GM18867 (cell line): ENCODE data around the gene HNF1A.

Source experiments
- ATAC-seq: cut with Tn5 transposase; IDR thresholded peaks from one replicate; pipeline ENCODE4 v1.9.1; 2021; ENCODE audit warnings: mild to moderate bottlenecking, moderate library complexity; ENCODE audit not compliant: unreplicated experiment

The HNF1A gene

DNA sequence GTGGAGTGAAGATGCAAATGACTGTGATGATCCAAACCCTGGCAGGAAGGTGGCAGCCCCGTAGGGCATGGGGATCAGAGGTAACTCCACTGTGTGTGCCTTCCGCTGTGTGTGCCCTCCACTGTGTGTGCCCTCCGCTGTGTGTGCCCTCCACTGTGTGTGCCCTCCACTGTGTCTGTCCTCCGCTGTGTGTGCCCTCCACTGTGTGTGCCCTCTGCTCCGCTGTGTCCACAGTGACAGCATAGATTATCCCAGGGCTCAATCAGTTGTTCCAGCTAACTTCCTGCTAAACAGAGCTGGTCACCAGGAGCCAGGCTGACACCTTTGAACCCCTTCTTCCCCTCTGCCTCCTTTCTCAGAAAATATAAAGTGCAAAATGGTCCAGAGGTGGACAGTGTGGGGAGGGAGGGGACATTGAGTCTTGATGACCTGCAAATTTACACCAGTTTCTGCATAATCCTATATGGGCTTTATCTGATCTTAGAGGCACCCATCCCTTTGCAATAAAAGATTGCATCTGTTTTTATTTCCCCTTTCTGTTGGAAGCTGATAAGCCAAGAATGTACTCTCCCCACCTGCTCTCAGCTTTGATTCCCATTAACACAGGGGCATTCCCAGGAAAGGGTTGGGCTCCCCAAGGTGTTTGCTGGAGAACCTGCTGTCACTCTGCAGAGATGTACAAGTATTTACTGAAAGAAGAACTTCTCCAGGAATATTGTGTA, 21.6 kb upstream of the HNF1A start:
- ATAC-seq: no peak

DNA sequence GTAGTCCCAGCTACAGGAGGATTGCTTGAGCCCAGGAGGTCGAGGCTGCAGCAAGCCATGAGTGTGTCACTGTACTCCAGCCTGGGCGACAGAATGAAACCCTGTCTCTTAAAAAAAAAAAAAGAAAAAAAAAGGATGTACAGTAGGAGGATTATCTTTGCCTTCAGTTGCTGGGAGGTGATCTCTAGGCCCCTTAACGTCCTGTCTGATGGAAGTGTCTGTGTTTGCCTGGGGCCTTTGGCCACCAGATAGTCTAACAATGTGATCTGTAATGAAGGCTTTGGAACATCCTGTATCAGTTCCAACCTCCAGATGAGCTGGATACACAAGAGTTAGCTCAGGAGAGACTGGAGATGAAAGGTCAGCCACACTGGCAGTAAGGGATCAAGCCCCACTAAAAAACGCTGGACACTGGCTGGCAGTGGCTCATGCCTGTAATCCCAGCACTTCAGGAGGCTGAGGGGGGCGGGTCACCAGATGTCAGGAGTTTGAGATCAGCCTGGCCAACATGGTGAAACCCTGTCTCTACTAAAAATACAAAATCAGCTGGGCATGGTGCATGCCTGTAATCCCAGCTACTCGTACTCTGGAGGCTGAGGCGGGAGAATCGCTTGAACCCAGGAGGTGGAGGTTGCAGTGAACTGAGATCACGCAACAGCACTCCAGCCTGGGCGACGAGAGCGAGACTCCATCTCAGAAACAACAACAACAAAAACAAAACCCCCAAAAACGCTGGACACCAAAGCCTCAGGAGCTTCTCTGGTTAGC, 19.0 kb upstream of the HNF1A start:
- ATAC-seq: no peak

DNA sequence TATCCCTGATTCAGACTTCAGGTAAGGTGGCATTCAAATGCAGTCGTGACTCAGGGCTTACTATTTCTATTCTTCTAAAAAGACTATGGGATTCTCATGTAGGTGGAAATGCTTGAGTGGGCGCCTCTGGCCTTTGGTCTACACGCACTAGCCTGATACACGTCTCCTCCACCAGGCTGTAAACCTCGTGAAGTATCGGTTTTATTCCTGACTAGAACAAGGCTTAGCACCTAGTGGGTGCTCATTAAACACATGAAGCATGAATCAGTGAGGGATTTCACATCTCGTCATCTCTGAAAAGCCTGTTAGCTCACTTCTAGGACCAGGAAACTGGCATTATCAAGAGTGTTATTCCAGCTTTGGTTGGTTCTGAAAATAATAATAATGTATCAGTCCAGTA, 17.7 kb upstream of the HNF1A start:
- no peak for ATAC-seq

DNA sequence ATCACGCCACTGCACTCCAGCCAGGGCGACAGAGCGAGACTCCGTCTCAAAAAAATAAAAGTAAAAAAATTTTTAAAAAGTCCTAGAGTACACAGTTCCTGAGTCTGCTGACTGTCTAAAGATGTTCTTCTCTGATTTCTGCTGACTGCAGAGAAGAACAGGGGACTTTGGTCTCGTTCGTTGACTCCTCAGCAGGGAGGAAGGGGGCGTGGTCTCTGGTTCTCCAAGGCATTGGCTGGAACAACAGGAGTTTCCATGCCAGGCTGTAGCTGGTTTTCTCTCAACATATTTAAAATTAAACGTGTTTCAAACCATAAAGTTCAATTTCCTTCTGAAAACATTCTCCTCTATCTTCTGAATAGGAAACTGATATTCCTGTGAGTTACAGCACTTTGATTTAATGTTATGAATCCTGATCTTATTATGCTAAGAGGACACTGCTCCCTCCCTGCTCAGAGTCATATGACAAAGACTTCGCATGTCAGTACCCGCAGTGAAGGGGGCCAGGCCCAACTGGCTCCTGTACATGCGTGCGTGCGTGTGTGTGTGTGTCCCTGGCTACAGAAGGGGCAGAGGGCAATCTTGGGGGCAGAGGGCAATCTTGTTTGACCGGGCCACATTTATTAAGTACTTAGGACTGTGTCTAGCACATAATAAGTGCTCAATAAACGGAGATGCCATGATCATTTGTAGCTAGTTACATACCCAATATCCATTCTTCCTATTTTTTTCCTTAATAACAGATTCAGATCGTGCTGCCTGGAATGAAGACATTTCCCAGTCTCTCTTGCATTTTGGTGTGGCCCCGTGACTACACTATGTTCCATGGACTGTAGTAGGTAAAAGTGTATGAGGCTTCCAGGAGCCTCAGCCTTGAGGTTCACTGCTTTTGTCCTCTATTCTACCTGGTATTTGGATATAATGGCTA, 16.5 kb upstream of the HNF1A start:
- ATAC-seq: no peak

DNA sequence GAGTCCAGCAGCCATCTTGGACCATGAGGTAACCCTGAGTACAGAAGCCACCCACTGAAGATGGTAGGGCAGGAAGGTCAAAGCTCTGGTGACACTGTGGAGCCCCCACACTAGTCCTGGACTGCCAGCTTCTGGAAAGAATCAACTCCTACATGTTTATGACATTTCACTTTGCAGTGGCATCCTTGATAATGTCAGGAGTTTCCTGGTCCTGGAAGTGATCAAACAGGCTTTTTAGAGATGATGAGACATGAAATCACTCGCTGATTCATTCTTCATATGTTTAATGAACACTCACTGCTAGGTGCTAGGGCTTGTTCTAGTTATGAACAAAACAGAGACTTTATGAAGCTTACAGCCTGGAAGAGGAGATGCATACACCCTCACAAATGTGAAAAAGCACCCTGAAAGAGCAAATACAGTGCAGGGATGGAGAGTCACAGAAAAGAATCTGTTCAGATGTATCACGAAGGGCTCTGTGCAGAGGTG, 15.8 kb upstream of the HNF1A start:
- no peak for ATAC-seq

DNA sequence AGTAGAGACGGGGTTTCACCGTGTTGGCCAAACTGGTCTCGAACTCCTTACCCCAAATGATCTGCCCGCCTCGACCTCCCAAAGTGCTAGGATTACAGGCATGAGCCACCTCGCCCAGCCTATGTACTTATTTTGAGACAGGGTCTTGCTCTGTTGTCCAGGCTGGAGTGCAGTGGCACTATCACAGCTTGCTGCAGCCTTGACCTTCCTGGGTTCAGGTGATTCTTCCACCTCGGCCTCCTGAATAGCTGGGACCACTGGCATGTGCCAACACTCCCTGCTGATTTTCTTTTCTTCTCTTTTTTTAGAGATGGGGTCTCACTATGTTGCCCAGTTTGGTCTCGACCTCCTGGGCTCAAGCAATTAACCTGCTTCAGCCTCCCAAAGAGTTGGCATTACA, 14.0 kb upstream of the HNF1A start:
- ATAC-seq: no peak

DNA sequence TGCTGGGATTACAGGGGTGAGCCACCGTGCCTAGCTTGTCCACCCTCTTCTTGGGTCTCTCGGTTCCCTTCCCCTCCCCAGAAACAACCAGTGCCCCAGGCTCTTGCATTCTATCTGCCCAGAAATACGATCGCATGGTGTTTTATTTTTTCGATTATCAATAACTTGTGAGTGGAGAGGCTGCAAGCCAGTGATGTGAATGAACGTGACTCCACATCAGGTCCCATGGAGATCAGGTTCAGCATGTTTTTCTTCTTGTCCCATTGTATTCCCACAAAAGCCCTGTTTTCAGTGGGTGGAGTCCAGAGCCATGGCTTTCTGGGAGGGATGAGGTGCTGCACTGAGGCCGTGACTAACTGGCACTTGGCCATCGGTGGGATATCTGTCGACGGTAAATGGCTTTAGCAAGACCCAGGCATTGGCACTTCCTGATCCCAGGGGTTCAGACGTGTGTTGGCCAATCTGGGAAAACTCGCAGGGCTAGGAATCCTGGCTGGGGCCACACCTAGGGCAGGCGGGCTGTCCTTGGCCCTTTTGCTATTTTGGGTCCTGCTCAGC, 12.7 kb upstream of the HNF1A start:
- ATAC-seq: no peak

DNA sequence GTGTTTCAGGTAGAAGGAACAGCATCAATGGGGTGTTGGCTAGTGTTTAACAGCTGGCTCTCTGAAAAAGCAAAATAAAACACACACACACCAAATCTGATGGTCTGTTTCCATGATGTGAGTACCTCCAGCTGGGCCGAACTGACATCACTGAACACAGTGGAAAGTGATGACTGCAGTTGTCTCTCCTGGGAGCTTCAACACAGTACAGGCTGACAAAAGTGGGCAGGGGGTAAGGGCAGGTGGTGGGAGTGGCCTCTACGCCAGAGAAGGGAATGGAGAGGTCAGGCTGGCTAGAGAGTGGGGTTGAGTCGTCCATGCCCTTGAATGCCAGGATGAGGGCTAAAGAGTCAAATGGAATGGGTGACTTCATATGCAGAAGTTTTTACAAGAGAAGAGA, 8.0 kb upstream of the HNF1A start:
- ATAC-seq: no peak

DNA sequence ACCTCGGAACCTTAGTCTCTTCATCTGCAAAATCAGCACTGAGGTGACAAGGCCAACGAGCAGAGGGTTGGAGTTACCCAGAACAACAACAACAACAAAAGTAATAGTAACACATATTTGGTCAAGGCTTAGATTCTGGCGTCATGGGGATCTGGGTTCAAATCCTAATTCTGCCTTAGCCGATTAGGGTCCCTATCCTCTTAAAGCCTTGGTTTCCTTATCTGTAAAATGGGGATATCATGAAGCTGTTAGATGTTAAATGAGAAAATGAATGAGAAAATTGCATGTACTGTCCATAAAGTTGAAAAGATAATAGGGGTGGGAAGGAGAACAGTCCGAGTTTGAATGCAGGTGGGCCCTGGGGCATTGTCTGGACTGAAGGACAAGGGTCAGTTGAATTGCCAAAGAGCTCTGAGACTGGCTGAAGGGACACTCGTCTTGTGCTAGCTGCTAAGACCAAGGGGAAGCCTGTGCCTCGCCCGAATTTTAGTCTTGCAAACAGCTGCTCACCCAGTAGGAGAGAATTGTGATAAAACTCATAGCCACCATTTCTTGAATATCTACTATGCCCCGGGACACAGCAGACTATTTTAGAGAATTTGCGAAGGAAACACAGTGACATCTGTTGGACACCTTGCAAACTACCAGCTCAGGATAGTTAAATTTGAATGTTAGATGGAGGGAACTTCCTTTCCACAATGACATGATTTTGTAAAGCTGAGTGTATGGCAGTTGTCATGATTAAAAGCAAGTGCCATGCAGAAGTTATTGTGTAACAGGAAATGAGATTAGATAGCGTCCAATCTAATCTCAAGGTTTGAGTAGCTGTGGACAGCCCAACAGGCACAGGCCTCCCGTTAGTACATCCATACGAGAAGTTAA, 6.8 kb upstream of the HNF1A start:
- no peak for ATAC-seq

DNA sequence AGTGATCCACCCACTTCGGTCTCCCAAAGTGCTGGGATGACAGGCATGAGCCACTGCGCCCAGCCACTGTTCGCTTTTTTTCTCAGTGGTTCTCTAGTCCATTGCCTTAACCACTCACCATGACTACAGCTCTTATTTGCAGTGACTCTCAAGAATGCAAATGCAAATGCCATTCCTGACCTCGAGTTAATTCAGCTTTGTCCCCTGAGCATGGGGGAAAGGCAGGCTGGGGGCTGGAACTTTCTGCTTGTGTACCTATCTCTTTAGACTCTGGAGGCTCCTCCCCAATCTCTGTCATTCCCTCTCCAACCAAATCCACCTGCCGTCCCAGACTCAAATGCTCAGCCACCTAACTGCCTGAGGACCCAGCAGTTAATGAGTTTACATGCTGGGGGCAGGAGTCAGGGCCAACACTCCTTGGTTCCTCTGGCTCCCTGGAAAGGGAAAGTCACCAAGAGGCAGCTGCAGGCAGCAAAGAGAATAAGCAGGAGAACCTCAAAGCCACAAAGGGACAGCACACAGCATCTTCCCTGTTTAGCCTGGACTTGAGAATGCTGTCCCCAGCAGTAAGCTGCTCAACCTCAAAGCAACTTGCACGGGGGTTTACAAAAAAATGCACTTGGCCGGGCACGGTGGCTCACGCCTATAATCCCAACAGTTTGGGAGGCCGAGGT, 5.3 kb upstream of the HNF1A start:
- no peak for ATAC-seq

DNA sequence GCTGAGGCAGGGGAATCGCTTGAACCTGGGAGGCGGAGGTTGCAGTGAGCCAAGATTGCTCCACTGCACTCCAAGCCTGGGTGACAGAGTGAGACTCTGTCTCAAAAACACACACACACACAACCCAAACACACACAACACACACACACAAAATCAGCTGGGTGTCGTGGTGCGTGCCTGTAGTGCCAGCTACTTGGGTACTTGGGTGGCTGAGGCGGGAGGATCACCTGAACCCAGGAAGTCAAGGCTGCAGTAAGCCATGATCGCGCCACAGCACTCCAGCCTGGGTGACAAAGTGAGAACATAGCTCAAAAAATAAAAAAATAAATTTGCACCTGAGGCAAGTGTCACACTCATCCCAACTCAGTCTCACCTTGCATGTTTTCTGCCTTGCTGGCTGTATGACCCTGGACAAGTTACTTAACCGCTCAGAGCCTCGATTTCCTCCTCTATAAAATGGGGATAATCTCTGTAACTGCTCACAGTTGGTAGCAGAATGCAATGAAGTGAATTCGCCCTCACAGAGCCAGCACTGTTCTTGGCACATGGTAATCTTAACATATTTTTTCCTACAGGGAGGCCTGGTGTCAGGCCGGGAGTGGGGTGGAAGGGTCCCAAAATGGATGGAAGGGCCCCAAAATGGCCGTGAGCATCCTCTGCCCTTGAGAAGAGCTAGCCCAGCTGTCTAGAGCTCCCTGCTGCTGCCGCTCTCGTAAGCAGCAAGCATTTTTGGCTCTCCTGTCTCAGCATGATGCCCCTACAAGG, 630 bp upstream of the HNF1A start:
- ATAC-seq: no peak

DNA sequence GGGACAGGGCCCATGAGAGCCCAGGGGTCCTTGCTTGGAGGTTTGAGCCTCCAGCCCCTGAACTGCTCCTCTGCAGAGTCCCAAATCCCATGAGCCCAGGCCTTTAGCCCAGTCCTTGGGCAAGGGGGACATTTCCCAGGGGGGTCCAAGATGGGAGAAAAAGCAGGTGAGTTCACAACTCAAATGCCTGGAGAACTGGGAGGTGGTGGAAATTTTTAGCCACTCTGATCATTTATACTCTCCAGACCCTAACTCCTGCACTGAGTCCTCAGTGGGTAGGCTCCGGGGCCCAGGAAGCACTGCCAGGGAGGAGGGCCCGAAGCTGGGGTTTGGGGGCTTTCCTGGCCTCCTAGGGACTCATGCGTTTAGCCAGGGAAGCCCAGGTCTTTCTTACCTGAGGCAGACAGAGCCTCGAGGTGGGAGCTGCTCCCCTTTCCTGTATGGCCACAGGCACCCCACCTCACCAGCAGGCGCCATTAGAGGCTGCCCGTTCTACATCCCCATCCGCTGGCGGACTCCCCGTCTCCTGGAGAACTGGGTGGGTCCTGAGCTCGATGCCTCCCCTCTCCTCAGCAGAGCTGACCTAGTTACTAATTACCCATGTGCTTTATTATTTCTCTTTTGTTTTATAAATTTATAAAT, 998 bp downstream of the HNF1A start:
- no peak for ATAC-seq

DNA sequence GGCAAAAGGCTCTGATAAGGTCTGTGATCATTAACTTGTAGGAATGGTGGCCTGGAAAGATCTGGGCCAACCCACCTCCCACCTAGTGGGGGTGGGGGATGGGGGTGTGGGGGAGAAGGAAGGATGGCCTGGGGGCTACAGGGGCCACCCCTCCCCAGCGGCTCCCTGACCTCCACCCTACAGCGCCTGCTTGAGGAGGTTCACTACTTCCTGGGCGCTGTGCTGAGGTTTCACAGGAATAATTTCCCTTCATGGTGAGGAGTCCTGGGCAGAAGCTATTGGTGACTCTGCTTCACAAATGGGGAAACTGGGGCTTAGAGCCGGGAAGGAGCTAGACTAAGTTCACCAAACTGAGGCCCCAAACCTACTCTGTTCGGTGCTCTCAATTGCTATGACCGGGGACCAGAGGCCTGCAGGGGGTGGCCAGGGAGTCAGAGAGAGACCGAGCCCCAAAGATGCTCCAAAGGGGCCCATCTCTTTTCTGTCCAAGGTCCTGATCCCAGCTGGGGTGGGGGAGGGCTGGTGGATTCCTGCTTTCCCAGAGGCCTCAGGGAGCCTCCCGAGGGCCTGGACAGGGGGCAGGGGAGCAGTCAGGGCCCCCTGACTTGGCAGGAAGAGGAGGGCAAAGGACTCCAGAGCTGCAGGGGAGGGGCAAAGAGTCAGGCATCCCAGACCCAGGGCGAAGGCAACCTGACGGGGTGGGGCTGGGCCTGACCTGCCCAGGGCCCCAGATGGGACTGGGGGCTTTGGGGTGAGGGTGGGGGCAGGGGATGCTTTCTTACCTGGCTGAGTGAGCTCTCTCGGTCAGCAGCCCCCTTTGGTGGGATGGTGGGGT, 1.7 kb downstream of the HNF1A start:
- no peak for ATAC-seq

DNA sequence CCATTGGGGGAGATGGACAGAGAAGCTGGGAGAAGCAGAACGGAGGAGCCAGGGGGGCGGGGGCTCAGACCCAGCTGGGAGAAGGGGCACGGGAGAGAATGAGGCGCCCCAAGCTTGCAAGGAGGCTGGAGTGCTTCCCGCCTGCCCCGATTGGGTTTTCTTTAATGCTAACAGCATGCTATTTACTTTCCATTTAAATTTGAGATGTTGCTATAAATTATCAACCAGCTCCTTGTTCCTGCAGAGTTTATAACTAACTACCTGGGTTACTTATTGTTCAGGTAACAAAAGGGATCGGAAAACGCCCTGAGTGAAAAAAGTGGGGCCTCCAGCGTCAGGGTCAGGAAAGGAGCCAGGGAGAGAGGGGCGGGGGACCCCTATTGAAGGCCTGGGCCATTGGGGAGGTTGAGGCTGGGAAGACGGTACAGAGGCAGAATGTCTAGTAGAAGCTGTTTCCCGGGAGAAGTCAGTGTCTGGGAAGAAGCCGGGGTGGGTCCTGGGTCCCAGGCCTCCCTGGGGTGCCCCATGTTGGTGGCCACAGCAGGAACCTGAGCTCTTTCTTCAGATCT, 2.5 kb downstream of the HNF1A start:
- ATAC-seq: no peak

DNA sequence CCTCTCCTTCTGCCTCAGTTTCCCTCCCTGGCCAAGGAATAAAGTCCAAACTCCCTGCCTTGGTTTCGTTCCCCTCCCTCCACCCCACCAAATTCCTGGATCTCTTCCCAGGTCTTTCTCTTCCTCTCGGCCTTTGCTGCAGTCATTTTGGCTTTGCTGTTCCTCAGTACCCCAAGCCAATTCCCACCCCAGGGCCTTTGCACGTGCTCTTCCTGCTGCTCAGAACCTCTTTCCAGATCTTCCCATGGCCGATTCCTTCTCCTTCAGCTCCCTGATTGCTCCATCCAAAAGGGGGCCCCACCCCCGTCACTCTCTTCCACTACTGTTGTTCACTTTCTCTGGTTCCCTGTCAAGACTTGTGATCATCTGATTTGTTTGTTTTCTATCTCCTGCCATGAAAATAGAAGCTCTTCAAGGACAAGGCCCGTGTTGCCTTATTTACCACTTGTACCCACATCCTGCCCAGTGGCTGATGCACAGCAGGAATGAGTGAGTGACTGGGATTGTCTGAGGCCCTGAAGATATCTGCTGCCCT, 3.1 kb downstream of the HNF1A start:
- no peak for ATAC-seq

DNA sequence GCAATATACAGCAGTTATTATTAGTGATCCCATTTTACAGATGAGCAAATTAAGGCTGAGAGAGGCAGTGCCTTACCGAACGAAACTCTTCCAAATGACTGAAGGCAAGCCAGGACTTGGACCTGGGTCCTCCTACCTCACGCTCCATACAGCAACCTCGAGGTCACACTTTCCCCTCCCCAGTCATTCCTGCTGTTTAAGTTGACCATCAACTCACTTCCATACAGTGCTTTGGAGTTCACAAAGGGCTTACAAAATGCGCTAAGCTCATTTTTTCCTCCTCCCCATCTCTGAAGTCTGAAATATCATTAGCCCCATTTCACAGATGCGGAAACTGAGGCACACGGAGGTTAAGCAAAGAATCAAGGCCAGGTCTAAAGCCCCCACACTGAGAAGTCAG, 4.3 kb downstream of the HNF1A start:
- ATAC-seq: no peak

DNA sequence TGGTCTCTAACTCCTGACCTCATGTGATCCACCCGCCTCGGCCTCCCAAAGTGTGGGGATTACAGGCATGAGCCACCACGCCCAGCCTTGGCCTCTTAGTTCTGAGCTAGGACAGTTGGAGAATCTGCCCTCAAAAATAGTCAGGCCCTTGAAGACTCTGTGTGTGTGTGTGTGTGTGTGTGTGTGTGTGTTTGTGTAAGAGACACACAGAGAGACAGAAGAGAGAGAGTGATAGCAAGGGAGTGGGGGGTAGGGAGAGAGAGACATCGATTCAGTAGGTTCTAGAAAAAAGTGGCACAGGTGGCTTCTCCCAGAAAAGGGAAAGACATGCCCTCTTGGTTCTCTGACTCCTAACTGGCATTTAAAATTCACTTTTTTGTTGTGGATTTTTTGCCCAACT, 5.4 kb downstream of the HNF1A start:
- no peak for ATAC-seq
